GM21367 (cell line): Measurements from ENCODE around the gene HRCT1.
"Not testable (repeated sequence)": the region's sequence is repeated elsewhere in the genome, so short reads cannot be mapped to it uniquely, and the experiment has no call there.

Experiments used
- ATAC-seq: cut with Tn5 transposase; IDR thresholded peaks from one replicate; pipeline ENCODE4 v1.9.1; 2021; ENCODE audit not compliant: unreplicated experiment

Gene HRCT1

GRCh38 chr9:35915681-35916294, 9.8 kb downstream of the HRCT1 start:
- no peak for ATAC-seq

- no peak for ATAC-seq
Measured at GRCh38 chr9:35917261-35917660, 11.3 kb downstream of the HRCT1 start.

GRCh38 chr9:35918780-35919179, 12.8 kb downstream of the HRCT1 start:
- ATAC-seq: no peak

- ATAC-seq: no peak
Measured at GRCh38 chr9:35919212-35920008, 13.4 kb downstream of the HRCT1 start.

GRCh38 chr9:35920051-35920620, 14.1 kb downstream of the HRCT1 start:
- ATAC-seq: no peak

GRCh38 chr9:35923598-35923926, 17.6 kb downstream of the HRCT1 start:
- ATAC-seq: no peak

GRCh38 chr9:35923927-35924763, 18.1 kb downstream of the HRCT1 start:
- ATAC-seq: no peak

- ATAC-seq: no peak
Measured at GRCh38 chr9:35928591-35929452, 22.8 kb downstream of the HRCT1 start.

- ATAC-seq: no peak
Measured at GRCh38 chr9:35929453-35929718, 23.4 kb downstream of the HRCT1 start.

GRCh38 chr9:35930521-35930920, 24.5 kb downstream of the HRCT1 start:
- ATAC-seq: no peak

- no peak for ATAC-seq
Measured at GRCh38 chr9:35930989-35931388, 25.0 kb downstream of the HRCT1 start.

- no peak for ATAC-seq
Measured at GRCh38 chr9:35932735-35933134, 26.7 kb downstream of the HRCT1 start.

GRCh38 chr9:35933550-35934067, 27.6 kb downstream of the HRCT1 start:
- ATAC-seq: no peak

- ATAC-seq: not testable (repeated sequence)
Measured at GRCh38 chr9:35934069-35934468, 28.1 kb downstream of the HRCT1 start.

GRCh38 chr9:35935261-35935660, 29.3 kb downstream of the HRCT1 start:
- no peak for ATAC-seq

- ATAC-seq: no peak
Measured at GRCh38 chr9:35935755-35936509, 29.9 kb downstream of the HRCT1 start.

- ATAC-seq: no peak
Measured at GRCh38 chr9:35937227-35937626, 31.2 kb downstream of the HRCT1 start.

- ATAC-seq: no peak
Measured at GRCh38 chr9:35938474-35939356, 32.7 kb downstream of the HRCT1 start.

- no peak for ATAC-seq
Measured at GRCh38 chr9:35939679-35940250, 33.8 kb downstream of the HRCT1 start.
